ENCODE data around the gene NR1D1. TPM values are rescaled to one million over a fixed set of nuclear protein-coding genes. Genes with fewer than 3 reads are reported as not detected.

NR1D1 gene
- total RNA-seq, 1 donor from 2014 or later, result 20.1 TPM

DNA sequence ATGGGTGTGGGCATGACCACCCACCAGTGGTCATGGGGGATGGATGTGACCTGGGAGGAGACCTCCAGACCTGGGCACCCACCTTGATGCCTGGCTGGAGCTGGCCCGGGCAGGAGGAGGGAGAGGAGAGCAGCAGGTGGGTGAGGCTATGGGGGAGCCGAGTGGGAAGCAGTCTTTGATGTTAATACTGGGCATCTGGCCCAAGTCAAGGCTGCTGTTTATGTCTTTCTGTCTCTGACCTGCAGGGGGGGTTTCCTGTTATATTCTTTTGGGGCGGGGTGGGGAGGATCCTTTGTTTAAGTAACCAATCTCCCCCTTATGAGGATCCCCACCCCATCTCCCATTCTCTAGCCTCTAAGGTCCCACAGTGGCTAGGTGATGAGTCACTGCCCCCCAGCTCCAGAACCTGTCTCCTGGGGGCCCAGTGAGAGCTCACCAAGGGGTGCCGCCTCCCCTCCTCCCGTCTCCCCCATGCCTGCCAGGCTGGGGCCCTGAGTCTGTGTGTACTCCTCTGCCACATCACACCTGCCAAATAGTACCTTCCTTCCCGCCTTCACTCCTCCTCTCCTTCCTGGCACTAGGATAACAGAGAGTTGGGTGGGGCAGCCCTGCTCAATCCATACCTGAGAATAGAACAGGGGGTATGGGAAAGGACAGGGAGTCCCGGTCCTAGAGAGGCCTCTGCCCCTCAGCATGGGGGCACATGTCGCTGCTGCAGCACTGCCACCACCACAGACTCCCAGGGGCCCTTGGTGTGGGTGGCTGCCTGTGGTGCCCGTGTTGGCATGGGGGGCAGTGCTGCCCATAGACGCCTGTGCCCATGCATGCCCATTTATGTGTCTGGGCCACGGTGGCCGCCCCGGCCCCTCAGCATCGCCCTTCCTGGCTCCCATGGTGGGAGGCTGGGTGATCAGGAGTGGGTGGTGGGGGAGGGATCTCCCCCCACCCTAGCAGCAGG is 30.4 kb downstream of the NR1D1 start:
- TF ChIP-seq, protein P1, sequence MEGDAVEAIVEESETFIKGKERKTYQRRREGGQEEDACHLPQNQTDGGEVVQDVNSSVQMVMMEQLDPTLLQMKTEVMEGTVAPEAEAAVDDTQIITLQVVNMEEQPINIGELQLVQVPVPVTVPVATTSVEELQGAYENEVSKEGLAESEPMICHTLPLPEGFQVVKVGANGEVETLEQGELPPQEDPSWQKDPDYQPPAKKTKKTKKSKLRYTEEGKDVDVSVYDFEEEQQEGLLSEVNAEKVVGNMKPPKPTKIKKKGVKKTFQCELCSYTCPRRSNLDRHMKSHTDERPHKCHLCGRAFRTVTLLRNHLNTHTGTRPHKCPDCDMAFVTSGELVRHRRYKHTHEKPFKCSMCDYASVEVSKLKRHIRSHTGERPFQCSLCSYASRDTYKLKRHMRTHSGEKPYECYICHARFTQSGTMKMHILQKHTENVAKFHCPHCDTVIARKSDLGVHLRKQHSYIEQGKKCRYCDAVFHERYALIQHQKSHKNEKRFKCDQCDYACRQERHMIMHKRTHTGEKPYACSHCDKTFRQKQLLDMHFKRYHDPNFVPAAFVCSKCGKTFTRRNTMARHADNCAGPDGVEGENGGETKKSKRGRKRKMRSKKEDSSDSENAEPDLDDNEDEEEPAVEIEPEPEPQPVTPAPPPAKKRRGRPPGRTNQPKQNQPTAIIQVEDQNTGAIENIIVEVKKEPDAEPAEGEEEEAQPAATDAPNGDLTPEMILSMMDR (IDR thresholded peaks at IDR 0.05), result peak; percentile 25
- Histone ChIP-seq H3K36me3 (peaks cover 7% of the 10 kb centered on the region), H3K4me3 (peak overlapping the region; percentile 43), H3K27me3 (ENCODE audit: low read depth) (no peaks in the 10 kb centered on the region), H3K4me1 (peaks cover 94% of the 10 kb centered on the region), H3K27ac (peak overlapping the region; percentile 84), H3K9me3 (no peaks in the 10 kb centered on the region)
- ATAC-seq, result peak; percentile 5 to 35
- no peak for DNase-seq
- intact Hi-C loops (cut with DNase I), result no loop called here

GRCh38 chr17:40068917-40069750 is 31.3 kb downstream of the NR1D1 start:
- H3K4me1 ChIP-seq, result peaks cover 94% of the 10 kb centered on the region
- intact Hi-C loops (cut with DNase I), result no loop called here
- peak; percentile 50 to 62 for ATAC-seq

GRCh38 chr17:40068584-40068916 is 31.8 kb downstream of the NR1D1 start:
- Histone ChIP-seq H3K27me3 (ENCODE audit: low read depth) (no peaks in the 10 kb centered on the region), H3K9me3 (no peaks in the 10 kb centered on the region), H3K4me3 (peak overlapping the region; percentile 39), H3K4me1 (peaks cover 95% of the 10 kb centered on the region), H3K36me3 (no peaks in the 10 kb centered on the region), H3K27ac (peak overlapping the region; percentile 70)
- ATAC-seq, result no peak
- DNase-seq, result no peak
- intact Hi-C loops (cut with DNase I), result no loop called here
- TF ChIP-seq, protein P1 (IDR thresholded peaks at IDR 0.05), result no peak

More at GRCh38 chr17:40068917-40069750, 31.3 kb downstream of the NR1D1 start:
- Histone ChIP-seq H3K4me3 (peak overlapping the region; percentile 43), H3K9me3 (no peaks in the 10 kb centered on the region), H3K27me3 (ENCODE audit: low read depth) (no peaks in the 10 kb centered on the region), H3K27ac (peak overlapping the region; percentile 84), H3K36me3 (no peaks in the 10 kb centered on the region)
- peak; percentile 89 for DNase-seq
- TF ChIP-seq, protein P1 (IDR thresholded peaks at IDR 0.05), result no peak

DNA sequence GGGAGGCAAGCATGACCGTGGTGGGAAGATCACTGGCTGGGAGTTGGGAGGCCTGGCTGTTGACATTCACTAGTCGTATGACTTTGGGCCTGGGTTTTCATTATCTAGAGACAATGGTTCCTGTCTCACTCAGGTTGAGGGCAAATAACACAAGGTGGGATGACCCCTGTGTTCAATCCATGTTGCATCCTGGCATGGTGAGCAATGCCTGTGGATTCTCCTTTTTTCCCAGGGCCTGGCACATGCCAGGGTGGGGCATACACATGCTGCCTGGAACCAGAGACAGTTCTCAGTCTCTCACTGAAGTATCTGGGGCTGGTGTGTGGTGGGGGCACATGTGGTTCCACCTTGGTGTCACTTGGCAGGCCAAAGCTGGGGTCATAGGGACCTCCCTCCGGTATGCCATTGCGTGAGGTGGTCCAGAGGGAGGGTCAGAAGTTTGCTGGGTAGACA is 32.2 kb downstream of the NR1D1 start:
- Histone ChIP-seq H3K27me3 (ENCODE audit: low read depth) (no peaks in the 10 kb centered on the region), H3K4me1 (peaks cover 91% of the 10 kb centered on the region), H3K4me3 (peak overlapping the region; percentile 39), H3K36me3 (no peaks in the 10 kb centered on the region), H3K9me3 (no peaks in the 10 kb centered on the region), H3K27ac (peak overlapping the region; percentile 70)
- no peak for ATAC-seq
- TF ChIP-seq, protein P1 (IDR thresholded peaks at IDR 0.05), result no peak
- intact Hi-C loops (cut with DNase I), result no loop called here
- DNase-seq, result no peak

- Histone ChIP-seq H3K27ac (peak overlapping the region; percentile 70), H3K9me3 (no peaks in the 10 kb centered on the region), H3K4me1 (peaks cover 86% of the 10 kb centered on the region), H3K4me3 (no peak overlapping the region), H3K27me3 (ENCODE audit: low read depth) (no peaks in the 10 kb centered on the region), H3K36me3 (no peaks in the 10 kb centered on the region)
- DNase-seq, result no peak
- TF ChIP-seq, protein P1 (IDR thresholded peaks at IDR 0.05), result no peak
- no peak for ATAC-seq
- intact Hi-C loops (cut with DNase I), result no loop called here
These were observed 32.7 kb downstream of the NR1D1 start for GRCh38 chr17:40067710-40068109.

Data from lower lobe of right lung (tissue), 2 donors.